Astrocyte (in vitro differentiated cells and primary cell): ENCODE data around the gene DPF3. TPM values are rescaled to one million over a fixed set of nuclear protein-coding genes. Genes with fewer than 3 reads are reported as not detected.

Experiments
- DNase-seq: peaks from one replicate; pipeline ENCODE4 v3.0.0-alpha.2; 2010; ENCODE audit warnings: low read depth
- FAIRE-seq: peaks from 2 replicates; lab custom pipeline; 2011; peaks lifted over from hg19 to GRCh38; lab: Jason Lieb, UNC
- H2AFZ ChIP-seq: 2 replicates; pipeline ENCODE4 v1.6.0; 2012; ENCODE audit warnings: low read depth, low read length, inconsistent platforms
- H3K27ac ChIP-seq: 2 replicates; pipeline ENCODE4 v1.5.1; 2011; ENCODE audit warnings: low read depth, low read length, inconsistent platforms
- H3K27me3 ChIP-seq: 2 replicates; pipeline ENCODE4 v1.6.0; 2011; ENCODE audit warnings: low read length, inconsistent platforms; ENCODE audit not compliant: insufficient read depth
- H3K36me3 ChIP-seq: 2 replicates; pipeline ENCODE4 v1.5.1; 2011; ENCODE audit warnings: low read length, inconsistent platforms; ENCODE audit not compliant: insufficient read depth
- H3K4me1 ChIP-seq: 2 replicates; pipeline ENCODE4 v1.5.1; 2011; ENCODE audit warnings: low read length, inconsistent platforms; ENCODE audit not compliant: insufficient read depth
- H3K4me2 ChIP-seq: 2 replicates; pipeline ENCODE4 v1.6.0; 2012; ENCODE audit warnings: low read length, inconsistent platforms
- H3K4me3 ChIP-seq: 2 replicates; pipeline ENCODE4 v1.5.1; 2011; ENCODE audit warnings: low read depth, mild to moderate bottlenecking, low read length, inconsistent platforms; ENCODE audit not compliant: insufficient read depth
- H3K79me2 ChIP-seq: 2 replicates; pipeline ENCODE4 v1.6.0; 2012; ENCODE audit warnings: mild to moderate bottlenecking, low read length, inconsistent platforms; ENCODE audit not compliant: insufficient read depth
- H3K9ac ChIP-seq: 2 replicates; pipeline ENCODE4 v1.6.0; 2012; ENCODE audit warnings: mild to moderate bottlenecking, low read length, inconsistent platforms
- H3K9me3 ChIP-seq: 2 replicates; pipeline ENCODE4 v1.5.1; 2012; ENCODE audit warnings: low read depth, mild to moderate bottlenecking, low read length, inconsistent platforms; ENCODE audit not compliant: insufficient read depth
- H4K20me1 ChIP-seq: 2 replicates; pipeline ENCODE4 v1.6.0; 2012; ENCODE audit warnings: low read length, inconsistent platforms; ENCODE audit not compliant: insufficient read depth
- H3K27ac Mint-ChIP-seq: one replicate; pipeline ENCODE4 v1.8.0; 2021; ENCODE audit warnings: mild to moderate bottlenecking, mixed read lengths; ENCODE audit not compliant: unreplicated experiment
- H3K27me3 Mint-ChIP-seq: one replicate; pipeline ENCODE4 v1.8.0; 2021; ENCODE audit warnings: low read depth, mixed read lengths; ENCODE audit not compliant: unreplicated experiment
- H3K36me3 Mint-ChIP-seq: one replicate; pipeline ENCODE4 v1.8.0; 2021; ENCODE audit warnings: low read depth, mixed read lengths; ENCODE audit not compliant: unreplicated experiment
- H3K4me1 Mint-ChIP-seq: one replicate; pipeline ENCODE4 v1.8.0; 2021; ENCODE audit warnings: low read depth, mixed read lengths; ENCODE audit not compliant: unreplicated experiment
- H3K4me3 Mint-ChIP-seq: one replicate; pipeline ENCODE4 v1.8.0; 2021; ENCODE audit warnings: mild to moderate bottlenecking, moderate library complexity, mixed read lengths; ENCODE audit not compliant: unreplicated experiment
- H3K9me3 Mint-ChIP-seq: one replicate; pipeline ENCODE4 v1.8.0; 2021; ENCODE audit warnings: mild to moderate bottlenecking, mixed read lengths; ENCODE audit not compliant: unreplicated experiment
- EZH2 ChIP-seq: IDR thresholded peaks from 2 replicates; pipeline ENCODE4 v1.6.1; 2012; ENCODE audit warnings: mild to moderate bottlenecking, low read length, inconsistent platforms; ENCODE audit not compliant: insufficient read depth
- total RNA-seq: library from RNA; stranded (reverse); gene quantifications from 2 replicates; pipeline ENCODE4 v1.2.1, GENCODE V29; 2021
- TF ChIP-seq, protein P1 (sequence below): IDR thresholded peaks from 2 replicates; pipeline ENCODE4 v1.5.1; 2011; ENCODE audit warnings: low read depth, mild to moderate bottlenecking, inconsistent platforms, low read length, moderate library complexity; ENCODE audit not compliant: insufficient read depth

Gene DPF3
- total RNA-seq, 1 donor from 2014 or later, result 2.4 TPM

DNA sequence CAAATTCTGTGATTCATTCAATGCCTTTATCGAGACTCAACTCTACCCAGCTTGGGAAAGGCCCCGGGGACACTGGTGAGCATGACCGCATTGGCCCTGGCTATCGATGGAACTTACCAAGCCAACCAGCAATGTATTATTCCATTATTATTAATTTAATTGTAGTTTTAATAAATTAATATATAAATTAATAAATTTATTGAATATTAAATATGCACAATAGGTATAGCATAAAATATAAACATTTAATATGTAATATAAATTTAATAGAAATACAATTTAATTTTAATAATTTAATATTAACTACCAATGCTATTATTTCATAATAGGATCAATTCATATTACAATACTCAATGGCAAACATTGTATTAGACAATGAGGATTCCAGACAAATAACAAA is 163.4 kb downstream of the DPF3 start:
- DNase-seq, result no peak
- Histone ChIP-seq H4K20me1 (no peaks in the 10 kb centered on the region), H3K4me1 (no peaks in the 10 kb centered on the region), H2AFZ (no peak overlapping the region), H3K4me2 (no peak overlapping the region), H3K79me2 (peaks cover 3% of the 10 kb centered on the region), H3K27ac (no peak overlapping the region), H3K4me3 (no peak overlapping the region), H3K27me3 (no peaks in the 10 kb centered on the region), H3K36me3 (peaks cover 11% of the 10 kb centered on the region), H3K9ac (no peak overlapping the region), H3K9me3 (no peaks in the 10 kb centered on the region)
- Mint-ChIP-seq H3K27me3 (peaks cover 4% of the 10 kb centered on the region), H3K4me3 (no peak overlapping the region), H3K4me1 (no peaks in the 10 kb centered on the region), H3K27ac (no peak overlapping the region), H3K9me3 (no peaks in the 10 kb centered on the region), H3K36me3 (peaks cover 11% of the 10 kb centered on the region)
- FAIRE-seq, result no peak
- TF ChIP-seq, protein P1, sequence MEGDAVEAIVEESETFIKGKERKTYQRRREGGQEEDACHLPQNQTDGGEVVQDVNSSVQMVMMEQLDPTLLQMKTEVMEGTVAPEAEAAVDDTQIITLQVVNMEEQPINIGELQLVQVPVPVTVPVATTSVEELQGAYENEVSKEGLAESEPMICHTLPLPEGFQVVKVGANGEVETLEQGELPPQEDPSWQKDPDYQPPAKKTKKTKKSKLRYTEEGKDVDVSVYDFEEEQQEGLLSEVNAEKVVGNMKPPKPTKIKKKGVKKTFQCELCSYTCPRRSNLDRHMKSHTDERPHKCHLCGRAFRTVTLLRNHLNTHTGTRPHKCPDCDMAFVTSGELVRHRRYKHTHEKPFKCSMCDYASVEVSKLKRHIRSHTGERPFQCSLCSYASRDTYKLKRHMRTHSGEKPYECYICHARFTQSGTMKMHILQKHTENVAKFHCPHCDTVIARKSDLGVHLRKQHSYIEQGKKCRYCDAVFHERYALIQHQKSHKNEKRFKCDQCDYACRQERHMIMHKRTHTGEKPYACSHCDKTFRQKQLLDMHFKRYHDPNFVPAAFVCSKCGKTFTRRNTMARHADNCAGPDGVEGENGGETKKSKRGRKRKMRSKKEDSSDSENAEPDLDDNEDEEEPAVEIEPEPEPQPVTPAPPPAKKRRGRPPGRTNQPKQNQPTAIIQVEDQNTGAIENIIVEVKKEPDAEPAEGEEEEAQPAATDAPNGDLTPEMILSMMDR, result no peak
- no peak for TF ChIP-seq EZH2

DNA sequence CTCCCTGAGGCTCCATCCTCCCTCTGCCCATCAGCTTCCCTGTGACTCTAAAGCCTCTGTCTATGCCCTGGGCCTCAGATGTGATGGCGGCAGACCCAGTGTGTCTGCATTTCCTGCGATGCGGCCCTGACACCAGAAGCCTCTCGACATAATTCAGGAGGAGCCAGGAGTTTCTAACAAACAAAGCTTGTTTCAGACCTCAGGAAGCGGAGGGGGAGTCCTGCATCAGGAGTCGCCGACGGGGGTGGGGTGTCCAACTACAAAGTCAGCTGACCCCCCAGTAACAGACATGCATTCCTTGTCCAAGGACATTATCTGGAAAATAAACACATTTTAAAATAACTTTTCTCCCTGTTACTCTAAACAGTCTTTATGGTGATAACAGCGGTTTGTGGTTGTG is 167.5 kb downstream of the DPF3 start:
- no peak for TF ChIP-seq EZH2
- TF ChIP-seq, protein P1, result no peak
- H3K9me3 Mint-ChIP-seq, result no peaks in the 10 kb centered on the region
- H3K79me2 ChIP-seq, result no peaks in the 10 kb centered on the region
- FAIRE-seq (no peak), DNase-seq (no peak)
- no peak overlapping the region for H3K4me2 ChIP-seq
- no peak overlapping the region for H3K27ac ChIP-seq
- no peak overlapping the region for H3K9ac ChIP-seq
- no peak overlapping the region for H3K4me3 ChIP-seq
- no peaks in the 10 kb centered on the region for H3K27me3 ChIP-seq
- H3K27me3 Mint-ChIP-seq, result no peaks in the 10 kb centered on the region
- peaks cover 12% of the 10 kb centered on the region for H3K36me3 Mint-ChIP-seq
- H3K4me1 ChIP-seq, result no peaks in the 10 kb centered on the region
- H3K27ac Mint-ChIP-seq, result no peak overlapping the region
- H3K36me3 ChIP-seq, result peaks cover 11% of the 10 kb centered on the region
- no peak overlapping the region for H3K4me3 Mint-ChIP-seq
- no peaks in the 10 kb centered on the region for H4K20me1 ChIP-seq
- no peaks in the 10 kb centered on the region for H3K4me1 Mint-ChIP-seq
- no peak overlapping the region for H2AFZ ChIP-seq
- H3K9me3 ChIP-seq, result no peaks in the 10 kb centered on the region

DNA sequence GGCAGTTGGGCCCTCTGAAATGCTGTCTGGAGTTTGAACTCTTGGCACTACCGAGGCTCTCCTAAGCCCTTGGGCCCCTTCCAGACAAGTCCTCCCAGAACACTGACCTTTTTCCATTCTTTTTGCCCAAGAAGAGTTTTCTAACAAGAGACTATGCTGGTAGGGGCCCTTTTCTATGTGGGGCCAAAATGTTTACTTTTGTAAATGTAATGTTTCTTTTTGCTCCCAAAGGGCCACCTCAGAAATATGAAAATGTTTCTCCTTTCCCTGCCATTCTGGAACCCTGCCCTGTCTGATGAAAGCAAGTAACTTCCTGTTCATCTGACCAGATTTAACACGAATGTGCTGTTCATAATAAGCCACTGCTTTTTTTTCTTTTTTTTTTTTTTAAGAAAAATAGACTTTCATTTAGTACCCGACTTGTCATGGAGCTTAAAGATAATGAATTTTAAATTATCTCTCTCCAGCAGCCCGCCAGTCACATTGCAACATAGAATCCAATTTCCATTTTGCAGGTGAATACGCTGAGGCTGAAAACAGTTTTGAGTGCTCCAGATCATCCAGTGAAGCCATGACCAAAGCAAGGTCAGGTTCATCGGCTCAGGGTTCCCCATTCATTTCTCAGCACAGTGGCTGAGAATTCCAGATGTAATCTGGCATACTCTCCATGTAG is 169.9 kb downstream of the DPF3 start:
- Histone ChIP-seq H3K9ac (no peak overlapping the region), H3K79me2 (no peaks in the 10 kb centered on the region), H3K4me3 (no peak overlapping the region), H3K27me3 (no peaks in the 10 kb centered on the region), H3K4me2 (no peak overlapping the region), H3K36me3 (peaks cover 11% of the 10 kb centered on the region), H2AFZ (no peak overlapping the region), H4K20me1 (no peaks in the 10 kb centered on the region), H3K27ac (no peak overlapping the region), H3K4me1 (no peaks in the 10 kb centered on the region), H3K9me3 (no peaks in the 10 kb centered on the region)
- Mint-ChIP-seq H3K4me3 (no peak overlapping the region), H3K27me3 (no peaks in the 10 kb centered on the region), H3K9me3 (no peaks in the 10 kb centered on the region), H3K36me3 (peaks cover 7% of the 10 kb centered on the region), H3K27ac (no peak overlapping the region), H3K4me1 (no peaks in the 10 kb centered on the region)
- no peak for FAIRE-seq
- DNase-seq, result no peak
- TF ChIP-seq, protein P1, result no peak
- TF ChIP-seq EZH2, result no peak
